Testis (tissue), 2 donors: ENCODE measurements around the gene GDNF.

Experiments used
- CTCF ChIP-seq, 3 experiments: fragments of 450-650 bp in 2 of 3; fragments of 200-600 bp in 1 of 3; sonication (generic) in 1 of 3; IDR thresholded peaks; one replicate each; pipeline ENCODE4 v1.5.1; 2016 to 2019; ENCODE audit warnings: antibody characterized with exemption in 3 of 3, mild to moderate bottlenecking in 2 of 3, moderate library complexity in 1 of 3
- POLR2A ChIP-seq: fragments of 450-650 bp; IDR thresholded peaks from one replicate; pipeline ENCODE4 v1.6.1; 2017; ENCODE audit warnings: antibody characterized with exemption, mild to moderate bottlenecking, moderate library complexity

- no peak for TF ChIP-seq CTCF (IDR thresholded peaks at IDR 0.05)
- TF ChIP-seq POLR2A = no peak
Measured at GRCh38 chr5:37834542-37835379, 5.1 kb downstream of the GDNF start.
